GM19372 (cell line): ENCODE results near the gene AMZ2.
"Not testable (repeated sequence)": the region's sequence is repeated elsewhere in the genome, so short reads cannot be mapped to it uniquely, and the experiment has no call there.

Experiments used
- ATAC-seq: cut with Tn5 transposase; IDR thresholded peaks from one replicate; pipeline ENCODE4 v1.9.1; 2021; ENCODE audit warnings: mild to moderate bottlenecking, low read depth, moderate library complexity; ENCODE audit not compliant: unreplicated experiment

The AMZ2 gene, protein sequence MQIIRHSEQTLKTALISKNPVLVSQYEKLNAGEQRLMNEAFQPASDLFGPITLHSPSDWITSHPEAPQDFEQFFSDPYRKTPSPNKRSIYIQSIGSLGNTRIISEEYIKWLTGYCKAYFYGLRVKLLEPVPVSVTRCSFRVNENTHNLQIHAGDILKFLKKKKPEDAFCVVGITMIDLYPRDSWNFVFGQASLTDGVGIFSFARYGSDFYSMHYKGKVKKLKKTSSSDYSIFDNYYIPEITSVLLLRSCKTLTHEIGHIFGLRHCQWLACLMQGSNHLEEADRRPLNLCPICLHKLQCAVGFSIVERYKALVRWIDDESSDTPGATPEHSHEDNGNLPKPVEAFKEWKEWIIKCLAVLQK

DNA sequence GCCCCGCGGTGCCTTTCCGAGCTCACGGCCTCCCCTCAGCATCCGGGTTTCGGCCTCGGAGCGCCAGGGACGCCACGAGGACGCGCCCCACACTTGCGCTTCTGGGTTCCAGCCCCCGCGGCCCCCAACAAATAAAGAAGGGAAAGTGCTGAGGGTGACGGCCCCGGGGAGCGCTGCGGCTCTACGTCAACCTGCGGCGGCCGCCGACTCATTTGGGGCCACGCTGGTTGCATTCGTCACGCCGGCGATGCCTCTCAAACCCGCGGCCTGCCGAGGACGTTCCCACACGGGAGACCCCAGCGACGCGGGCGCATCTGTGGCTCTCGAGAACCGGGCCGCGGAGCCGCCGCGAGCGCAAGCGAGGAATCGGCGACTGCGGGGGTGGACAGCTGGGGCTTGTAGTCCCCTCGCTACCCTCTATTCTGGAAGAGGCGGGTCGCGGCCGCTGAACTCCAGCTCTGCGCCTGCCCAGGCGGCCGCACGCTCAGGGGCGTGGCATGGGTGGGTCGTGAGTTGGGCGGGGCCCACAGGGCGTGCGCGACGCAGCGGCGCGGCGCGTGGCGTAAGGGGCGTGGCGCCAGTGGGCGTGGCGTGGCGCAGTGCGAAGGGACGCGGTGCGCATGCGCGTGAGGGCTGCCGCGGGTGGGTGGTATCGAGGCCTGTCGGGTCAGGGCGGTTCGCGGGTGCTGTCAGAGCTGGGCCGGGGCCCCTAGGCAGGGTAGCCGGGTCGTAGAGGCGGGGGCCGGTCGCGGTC is at the start of gene AMZ2:
TSS of gene AMZ2 (plus strand) at position 599 of the 754 bp plus-strand sequence. CDS start 2,145 bp downstream, outside the sequence.
- peak; percentile 89 for ATAC-seq

- ATAC-seq: no peak
Observed at GRCh38 chr17:68198931-68199836, 48.7 kb upstream of the AMZ2 start.

DNA sequence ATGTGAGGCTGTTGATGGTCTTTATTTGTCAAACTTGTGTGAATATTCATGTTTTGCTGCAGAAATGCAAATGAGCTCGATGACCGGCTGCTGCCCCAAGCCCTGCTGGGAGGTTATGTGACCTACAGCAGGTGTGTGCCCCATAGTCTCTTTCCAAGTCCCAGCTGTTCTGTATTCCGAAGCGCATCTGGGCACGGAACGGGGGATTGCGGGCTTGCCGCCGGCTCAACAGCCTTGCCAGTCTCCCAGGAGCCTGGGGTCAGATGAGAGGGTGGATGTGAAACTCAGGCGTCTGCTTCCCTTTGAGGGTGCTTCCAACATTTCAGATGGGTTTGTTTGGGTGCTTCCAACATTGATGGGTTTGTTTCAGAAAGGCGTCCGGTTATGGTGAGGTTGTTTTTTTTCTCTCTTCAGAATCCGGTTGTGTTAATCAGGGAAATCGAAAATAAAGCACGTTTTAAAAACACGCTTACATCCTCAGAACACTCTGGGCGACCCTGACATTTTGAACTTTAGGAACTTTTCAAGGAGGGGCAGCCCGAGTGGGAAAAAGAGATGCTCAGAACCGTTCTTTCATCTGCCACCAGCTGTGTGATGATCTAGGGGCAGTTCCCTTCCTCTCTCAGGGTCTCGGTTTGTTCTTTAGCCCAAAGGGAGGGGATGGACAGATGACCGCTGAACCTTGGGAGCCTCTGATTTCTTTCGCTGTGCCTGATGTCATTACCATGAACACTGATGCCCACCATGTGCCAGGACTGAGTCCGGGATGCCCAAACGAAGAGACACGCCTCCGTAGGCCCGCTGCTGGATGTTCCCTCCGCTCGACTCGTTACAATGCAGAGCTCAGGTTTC is 47.8 kb upstream of the AMZ2 start:
- ATAC-seq: no peak

- no peak for ATAC-seq
Observed at GRCh38 chr17:68200689-68201417, 47.0 kb upstream of the AMZ2 start.

DNA sequence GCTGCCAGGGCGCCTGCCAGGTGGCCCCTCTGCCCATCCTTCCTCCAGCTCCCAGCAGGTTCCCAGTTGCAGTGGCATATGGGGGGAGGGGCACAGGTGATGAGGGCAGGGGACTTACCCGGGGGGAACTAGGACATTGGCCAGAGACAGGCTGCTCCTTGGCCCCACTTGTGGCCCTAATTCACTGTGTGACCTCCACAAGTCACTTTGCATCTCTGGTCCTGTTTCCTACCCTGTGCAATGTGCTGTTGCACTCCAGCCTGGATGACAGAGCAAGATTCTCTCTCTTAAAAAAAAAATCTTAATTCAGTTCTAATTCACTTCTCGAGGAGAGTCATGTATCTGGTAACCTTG is 46.4 kb upstream of the AMZ2 start:
- not testable (repeated sequence) for ATAC-seq

DNA sequence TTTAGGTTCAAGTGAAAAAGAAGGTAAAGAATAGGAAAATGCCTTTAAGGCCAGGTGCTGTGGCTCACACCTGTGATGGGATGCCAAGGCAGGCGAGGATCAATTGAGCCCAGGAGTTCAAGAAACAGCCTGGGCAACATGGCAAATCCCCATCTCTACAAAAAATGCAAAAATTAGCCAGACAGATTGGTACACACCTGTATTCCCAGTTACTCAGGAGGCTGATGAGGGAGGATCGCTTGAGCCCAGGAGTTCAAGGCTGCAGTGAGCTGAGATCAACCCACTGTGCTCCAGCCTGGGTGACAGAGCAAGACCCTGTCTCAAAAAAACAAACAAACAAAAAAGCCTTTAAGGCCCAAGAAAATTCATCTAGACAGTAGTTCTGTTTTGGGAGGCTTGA is 45.5 kb upstream of the AMZ2 start:
- not testable (repeated sequence) for ATAC-seq

- ATAC-seq: no peak
Observed at GRCh38 chr17:68204736-68205135, 43.1 kb upstream of the AMZ2 start.

- peak; percentile 81 for ATAC-seq
Observed at GRCh38 chr17:68205251-68205807, 42.5 kb upstream of the AMZ2 start.

GRCh38 chr17:68205808-68206720 is 41.8 kb upstream of the AMZ2 start:
- peak; percentile 31 for ATAC-seq

- no peak for ATAC-seq
Observed at GRCh38 chr17:68207651-68208253, 40.1 kb upstream of the AMZ2 start.

DNA sequence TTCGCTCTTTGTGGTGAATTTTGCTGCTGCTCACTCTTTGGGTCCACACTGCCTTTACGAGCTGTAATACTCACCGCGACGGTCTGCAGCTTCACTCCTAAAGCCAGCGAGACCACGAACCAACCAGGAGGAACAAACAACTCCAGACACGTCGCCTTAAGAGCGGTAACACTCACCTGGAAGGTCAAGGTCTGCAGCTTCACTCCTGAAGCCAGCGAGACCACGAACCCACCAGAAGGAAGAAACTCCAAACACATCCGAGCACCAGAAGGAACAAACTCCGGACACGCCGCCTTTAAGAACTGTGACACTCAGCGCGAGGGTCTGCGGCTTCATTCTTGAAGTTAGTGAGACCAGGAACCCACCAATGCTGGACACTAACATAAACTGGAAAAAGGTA is 39.2 kb upstream of the AMZ2 start:
- not testable (repeated sequence) for ATAC-seq

DNA sequence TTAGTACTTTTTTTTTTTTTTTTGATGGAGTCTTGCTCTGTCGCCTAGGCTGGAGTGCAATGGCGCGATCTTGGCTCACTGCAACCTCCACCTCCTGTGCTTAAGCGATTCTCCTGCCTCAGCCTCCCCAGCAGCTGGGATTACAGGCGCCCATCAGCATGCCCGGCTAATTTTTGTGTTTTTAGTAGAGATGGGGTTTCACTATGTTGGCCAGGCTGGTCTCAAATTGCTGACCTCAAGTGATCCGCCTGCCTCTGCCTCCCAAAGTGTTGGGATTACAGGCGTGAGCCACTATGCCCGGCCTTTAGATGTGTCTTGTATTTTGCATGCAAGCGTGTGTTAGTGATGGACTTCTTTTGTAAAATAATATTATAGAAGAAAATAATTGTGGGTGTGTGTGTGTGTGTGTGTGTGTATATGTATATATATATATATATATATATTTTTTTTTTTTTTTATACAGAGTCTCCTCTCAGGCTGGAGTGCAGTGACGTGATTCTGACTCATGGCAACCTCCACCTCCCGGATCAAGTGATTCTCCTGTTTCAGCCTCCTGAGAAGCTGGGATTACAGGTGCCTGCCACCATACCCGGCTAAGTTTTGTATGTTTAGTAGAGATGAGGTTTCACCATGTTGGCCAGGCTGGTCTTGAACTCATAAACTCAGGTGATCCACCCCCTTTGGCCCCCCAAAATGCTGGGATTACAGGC is 38.5 kb upstream of the AMZ2 start:
- ATAC-seq: not testable (repeated sequence)

DNA sequence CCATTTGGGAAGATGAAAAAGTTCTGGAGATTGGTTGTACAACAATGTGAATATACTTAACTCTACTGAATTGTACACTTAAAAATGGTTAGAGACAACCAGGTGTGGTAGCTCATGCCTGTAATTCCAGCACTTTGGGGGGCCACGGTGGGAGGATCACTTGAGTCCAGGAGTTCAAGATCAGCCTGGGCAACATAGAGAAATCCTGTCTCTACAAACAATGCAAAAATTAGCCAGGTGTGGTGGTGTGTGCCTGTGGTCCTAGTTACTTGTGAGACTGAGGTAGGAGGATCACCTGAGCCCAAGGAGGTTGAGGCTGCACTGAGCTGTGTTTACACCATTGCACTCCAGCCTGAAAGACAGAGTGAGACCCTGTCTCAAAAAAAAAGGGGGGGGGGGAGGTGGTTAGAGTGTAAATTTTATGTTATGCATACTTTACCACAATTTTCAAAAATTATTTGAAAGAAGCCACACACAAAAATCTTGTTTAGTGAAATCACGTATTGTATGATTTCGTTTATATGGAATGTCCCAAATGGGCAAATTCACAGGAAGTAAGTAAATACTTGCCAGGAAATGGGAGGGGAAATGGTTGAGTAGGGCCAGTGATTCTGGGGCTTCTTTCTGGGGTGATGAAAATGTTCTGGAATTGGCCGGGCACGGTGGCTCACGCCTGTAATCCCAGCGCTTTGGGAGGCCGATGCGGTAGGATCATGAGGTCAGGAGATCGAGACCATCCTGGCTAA is 37.1 kb upstream of the AMZ2 start:
- ATAC-seq: no peak

DNA sequence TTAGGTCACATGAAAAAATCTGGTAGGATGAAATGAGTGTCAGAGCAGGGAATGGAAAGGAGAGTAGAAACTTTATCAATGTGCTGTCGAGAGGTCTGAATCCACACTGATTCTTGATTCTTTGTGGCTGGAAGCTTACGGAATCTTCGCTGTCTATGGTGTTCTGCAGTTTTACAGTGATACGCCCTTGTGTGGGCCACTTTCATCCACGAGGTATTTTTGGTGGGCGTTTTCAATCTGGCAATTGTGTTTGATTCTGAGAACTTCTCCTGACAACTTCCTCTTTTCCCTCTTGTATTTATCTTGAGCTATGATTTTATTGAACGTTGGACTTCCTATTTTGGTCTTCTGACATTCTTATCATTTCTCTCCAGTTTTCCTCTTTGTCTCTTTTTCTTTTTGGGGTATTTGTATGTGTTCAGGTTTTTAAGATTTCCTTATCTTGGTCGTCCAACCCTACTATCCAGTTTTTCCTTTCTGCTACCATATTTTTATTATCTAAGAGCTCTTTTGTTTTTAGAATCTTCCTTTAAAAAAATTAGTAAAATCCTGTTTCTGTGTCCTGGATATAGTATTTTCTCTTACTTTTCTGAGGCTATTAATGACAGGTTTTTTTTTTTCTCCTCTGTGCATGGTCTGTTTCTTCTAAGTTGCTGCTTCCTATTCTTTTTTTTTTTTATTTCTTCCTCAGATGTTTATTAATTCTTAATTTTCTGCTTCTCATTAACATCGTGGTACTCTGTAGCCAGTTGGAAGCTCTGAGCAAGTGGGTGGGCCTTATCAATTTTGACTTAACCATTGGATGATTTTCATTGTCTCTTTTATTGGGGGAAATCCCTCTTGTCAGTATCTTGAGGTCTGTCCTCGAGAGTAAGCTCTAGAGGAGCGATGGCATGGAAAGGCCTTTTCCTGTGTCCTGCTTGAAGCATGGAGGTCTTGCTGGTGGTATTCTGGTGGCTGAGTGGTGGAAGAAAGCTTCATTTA is 34.1 kb upstream of the AMZ2 start:
- not testable (repeated sequence) for ATAC-seq

DNA sequence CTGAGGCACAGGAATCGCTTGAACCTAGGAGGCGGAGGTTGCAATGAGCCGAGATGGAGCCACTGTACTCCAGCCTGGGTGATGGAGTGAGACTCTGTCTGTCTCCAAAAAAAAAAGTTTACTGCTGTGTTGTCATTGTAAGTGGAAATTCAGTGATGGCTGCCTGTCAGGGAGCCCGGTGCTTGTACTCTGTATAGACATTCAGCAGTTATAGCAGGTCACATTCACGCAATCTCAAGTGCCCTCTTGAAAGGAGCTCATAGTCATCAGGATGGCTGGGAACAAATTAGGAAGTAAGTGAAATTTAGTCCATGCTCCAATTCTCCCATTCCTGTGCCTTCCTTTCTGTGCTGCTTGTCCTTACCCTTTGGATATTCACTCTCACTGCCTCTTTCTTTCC is 32.4 kb upstream of the AMZ2 start:
- ATAC-seq: not testable (repeated sequence)
